ENCODE measurements around the gene TRIM10.
A peak's percentile ranks its signal among the peaks of the same experiment; 100 is the strongest.

TRIM10 gene

DNA sequence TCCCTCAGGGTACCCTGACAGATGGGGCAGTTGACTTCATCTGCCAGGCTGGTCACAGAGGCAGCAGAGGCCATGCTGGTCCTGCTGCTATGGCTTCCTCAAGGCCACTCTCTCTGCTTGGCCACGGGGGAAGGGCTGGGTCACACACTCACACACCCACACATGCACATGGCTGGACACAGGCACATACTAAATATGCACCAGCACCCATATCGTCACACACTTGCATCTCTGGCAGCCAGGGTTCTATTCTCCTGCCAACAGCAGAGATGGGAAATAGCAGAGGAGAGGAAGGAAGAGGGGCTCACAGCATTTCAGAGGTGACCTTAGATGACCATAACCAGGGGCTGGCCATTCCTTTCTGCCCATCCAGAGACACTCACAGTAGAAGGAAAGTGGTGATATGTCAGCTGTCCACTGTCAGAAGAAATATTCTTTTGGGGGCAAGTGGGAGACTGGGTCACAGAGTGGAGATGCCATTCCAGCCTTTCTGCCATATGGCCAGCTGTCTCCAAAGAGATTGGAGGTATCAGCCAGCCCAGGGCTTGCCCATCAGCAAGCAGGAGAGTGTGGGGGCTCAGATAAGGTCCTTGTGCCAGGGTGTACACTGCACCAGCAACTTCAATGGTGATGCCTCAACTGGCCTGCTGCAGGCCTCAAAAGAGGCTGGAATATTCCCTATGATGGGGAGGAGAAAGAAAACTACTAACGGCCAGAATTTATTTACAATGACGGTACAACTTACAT lies at the start of gene TRIM10:
TSS of gene TRIM10 (minus strand) at position 427 of the 747 bp plus-strand sequence. CDS start at position 74, 353 bp downstream.
- Histone ChIP-seq H3K9me3 (ENCODE audit: insufficient read depth, low read depth, low read length) (no peaks in the 10 kb centered on the region), H3F3A (ENCODE audit: low read depth) (no peaks in the 10 kb centered on the region), H4K20me1 (ENCODE audit: insufficient read depth, low read length, poor library complexity, severe bottlenecking) (no peaks in the 10 kb centered on the region), H3K9ac (ENCODE audit: low read depth, low read length, poor library complexity, severe bottlenecking) (no peak within 1 kb of the TSS), H3K79me2 (ENCODE audit: insufficient read depth, low read length) (no peaks in the 10 kb centered on the region), H3K4me1 (ENCODE audit: insufficient read depth, low read length, poor library complexity, severe bottlenecking) (peaks cover 34% of the 10 kb centered on the region), H3K27me3 (ENCODE audit: insufficient read depth, low read length, poor library complexity, severe bottlenecking) (no peaks in the 10 kb centered on the region), H3K9me2 (replicated peaks; ENCODE audit: low read depth, low read length) (no peaks in the 10 kb centered on the region), H2AFZ (ENCODE audit: low read length) (no peak within 1 kb of the TSS), H3K4me2 (ENCODE audit: low read depth, low read length, poor library complexity, severe bottlenecking) (no peak within 1 kb of the TSS), H3K36me3 (ENCODE audit: insufficient read depth, low read length) (no peaks in the 10 kb centered on the region), H3K4me3 (ENCODE audit: low read length, poor library complexity, severe bottlenecking) (no peak within 1 kb of the TSS)
- TF ChIP-seq EZH2phosphoT487 (IDR thresholded peaks at IDR 0.05; ENCODE audit: borderline replicate concordance) (no peak), CTCF (conservative IDR thresholded peaks at IDR 0.05; ENCODE audit: low read length) (no peak)

DNA sequence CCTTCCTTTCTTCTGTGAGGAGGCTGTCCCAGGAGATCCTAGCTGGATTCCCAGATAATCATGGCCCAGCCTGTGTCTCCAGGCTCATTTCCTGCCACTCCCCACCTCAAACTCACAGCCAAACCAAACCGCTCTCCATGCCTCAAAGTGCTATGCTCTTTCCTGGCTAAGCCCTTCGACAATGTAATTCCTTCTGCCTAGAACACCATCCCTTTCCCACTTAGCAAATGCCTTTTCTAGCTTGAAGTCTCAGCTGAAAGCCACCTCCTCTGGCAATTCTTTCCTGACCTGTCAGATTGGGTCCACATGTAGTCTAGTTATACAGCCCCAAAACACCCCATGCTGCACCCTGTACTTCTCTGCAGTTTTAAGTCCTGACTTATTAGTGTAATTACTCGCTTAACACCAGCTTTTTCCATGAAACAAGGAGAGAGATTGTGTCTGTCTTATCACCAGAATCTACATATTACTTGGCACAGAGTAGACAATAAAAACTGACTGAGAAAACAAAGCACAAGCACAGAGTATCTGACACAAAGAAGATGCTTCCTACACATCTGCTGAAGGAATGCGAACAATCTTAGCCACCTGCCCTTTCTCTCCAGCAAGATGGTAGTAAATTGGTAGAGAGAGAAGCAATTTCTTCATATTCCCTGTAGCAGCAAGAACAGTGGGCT lies 46.7 kb upstream of the TRIM10 start:
- Histone ChIP-seq H3K4me1 (ENCODE audit: insufficient read depth, low read length, poor library complexity, severe bottlenecking) (peaks cover 41% of the 10 kb centered on the region), H3K4me3 (ENCODE audit: low read length, poor library complexity, severe bottlenecking) (peak overlapping the region; percentile 10), H2AFZ (ENCODE audit: low read length) (no peak overlapping the region), H3K9ac (ENCODE audit: low read depth, low read length, poor library complexity, severe bottlenecking) (no peak overlapping the region), H3K27me3 (ENCODE audit: insufficient read depth, low read length, poor library complexity, severe bottlenecking) (no peaks in the 10 kb centered on the region), H3F3A (ENCODE audit: low read depth) (no peaks in the 10 kb centered on the region), H3K4me2 (ENCODE audit: low read depth, low read length, poor library complexity, severe bottlenecking) (peak overlapping the region; percentile 33), H3K9me3 (ENCODE audit: insufficient read depth, low read depth, low read length) (no peaks in the 10 kb centered on the region), H3K36me3 (ENCODE audit: insufficient read depth, low read length) (no peaks in the 10 kb centered on the region), H4K20me1 (ENCODE audit: insufficient read depth, low read length, poor library complexity, severe bottlenecking) (peaks cover 16% of the 10 kb centered on the region), H3K9me2 (replicated peaks; ENCODE audit: low read depth, low read length) (no peaks in the 10 kb centered on the region), H3K79me2 (ENCODE audit: insufficient read depth, low read length) (peaks cover 84% of the 10 kb centered on the region)
- TF ChIP-seq CTCF (conservative IDR thresholded peaks at IDR 0.05; ENCODE audit: low read length) (no peak), EZH2phosphoT487 (IDR thresholded peaks at IDR 0.05; ENCODE audit: borderline replicate concordance) (no peak)

GRCh38 chr6:30206799-30207618 lies 46.0 kb upstream of the TRIM10 start:
- H3K4me3 ChIP-seq (ENCODE audit: low read length, poor library complexity, severe bottlenecking) = no peak overlapping the region
- peaks cover 77% of the 10 kb centered on the region for H3K79me2 ChIP-seq (ENCODE audit: insufficient read depth, low read length)
- peak overlapping the region; percentile 33 for H3K4me2 ChIP-seq (ENCODE audit: low read depth, low read length, poor library complexity, severe bottlenecking)
- H3K27me3 ChIP-seq (ENCODE audit: insufficient read depth, low read length, poor library complexity, severe bottlenecking) = no peaks in the 10 kb centered on the region
- peaks cover 35% of the 10 kb centered on the region for H3K4me1 ChIP-seq (ENCODE audit: insufficient read depth, low read length, poor library complexity, severe bottlenecking)
- no peak overlapping the region for H3K9ac ChIP-seq (ENCODE audit: low read depth, low read length, poor library complexity, severe bottlenecking)
- H2AFZ ChIP-seq (ENCODE audit: low read length) = no peak overlapping the region
- no peaks in the 10 kb centered on the region for H3K36me3 ChIP-seq (ENCODE audit: insufficient read depth, low read length)
- no peak for TF ChIP-seq EZH2phosphoT487 (IDR thresholded peaks at IDR 0.05; ENCODE audit: borderline replicate concordance)
- no peaks in the 10 kb centered on the region for H3F3A ChIP-seq (ENCODE audit: low read depth)
- no peaks in the 10 kb centered on the region for H3K9me2 ChIP-seq (replicated peaks; ENCODE audit: low read depth, low read length)
- H4K20me1 ChIP-seq (ENCODE audit: insufficient read depth, low read length, poor library complexity, severe bottlenecking) = peaks cover 8% of the 10 kb centered on the region
- H3K9me3 ChIP-seq (ENCODE audit: insufficient read depth, low read depth, low read length) = no peaks in the 10 kb centered on the region
